ENCODE measurements around the gene GPR32.

GRCh38 chr19:50770888-50771287 lies 624 bp downstream of the GPR32 start:
- TF ChIP-seq USF2 (CRISPR knock-in tag; IDR thresholded peaks at IDR 0.05) (no peak), FOXP4 (CRISPR knock-in tag; IDR thresholded peaks at IDR 0.05) (no peak), NR2C2 (CRISPR knock-in tag; IDR thresholded peaks at IDR 0.05) (no peak), ZNF532 (CRISPR knock-in tag; IDR thresholded peaks at IDR 0.05; ENCODE audit: borderline replicate concordance) (no peak), CTCF (IDR thresholded peaks at IDR 0.05) (no peak), JUN (CRISPR knock-in tag; IDR thresholded peaks at IDR 0.05) (no peak), SMAD3 (CRISPR knock-in tag; IDR thresholded peaks at IDR 0.05; ENCODE audit: borderline replicate concordance) (no peak), E2F4 (CRISPR knock-in tag; IDR thresholded peaks at IDR 0.05; ENCODE audit: borderline replicate concordance, low read depth) (no peak)
